Activated T-cell treated with anti-CD3 and anti-CD28 coated beads, Interleukin-2, amount 50 U/mL, for 48 hours (primary cell): ENCODE results near the gene CDK13.

Experiments
- DNase-seq, 2 experiments: peaks; one replicate each; pipeline ENCODE4 v3.0.0-alpha.2; 2020

CDK13 gene

GRCh38 chr7:40015790-40016296 lies 65.8 kb downstream of the CDK13 start:
- no peak for DNase-seq

DNA sequence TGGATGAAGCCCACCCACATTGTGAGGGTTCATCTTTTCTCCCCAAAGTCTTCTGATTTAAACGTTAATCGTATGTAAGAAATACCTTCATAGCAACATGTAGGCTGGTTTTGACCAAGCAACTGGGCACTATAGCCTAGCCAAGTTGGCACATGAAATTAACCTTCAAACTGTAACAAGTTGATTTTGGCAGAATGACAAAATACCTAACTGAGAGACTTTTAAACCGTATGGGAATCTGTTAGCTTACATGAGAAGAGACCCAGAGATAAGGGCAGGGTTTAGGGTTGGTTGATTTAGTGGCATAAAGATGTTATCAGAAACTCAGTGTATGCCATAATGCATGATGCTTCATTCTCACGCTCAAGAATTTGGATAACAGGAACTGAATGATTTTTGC lies 69.5 kb downstream of the CDK13 start:
- DNase-seq, result no peak

DNA sequence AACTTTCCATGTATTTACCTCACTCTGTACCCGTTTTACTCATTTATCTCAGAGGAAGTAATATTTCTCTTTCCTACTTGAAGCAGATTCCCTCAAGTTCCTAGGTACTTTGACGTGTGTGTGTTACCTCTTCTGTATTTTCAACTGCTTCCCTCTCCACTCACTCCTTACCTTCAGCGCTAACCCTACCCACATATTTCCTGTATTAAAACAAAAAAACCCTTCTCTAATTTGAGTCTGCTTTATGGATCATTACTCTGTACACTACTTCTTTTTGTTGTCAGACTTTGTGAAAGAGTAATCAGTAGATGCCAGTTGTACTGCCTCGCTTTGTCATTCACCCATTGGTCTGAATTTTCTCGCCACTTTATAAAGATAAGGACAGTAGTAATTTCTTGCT lies 74.0 kb downstream of the CDK13 start:
- no peak for DNase-seq

DNA sequence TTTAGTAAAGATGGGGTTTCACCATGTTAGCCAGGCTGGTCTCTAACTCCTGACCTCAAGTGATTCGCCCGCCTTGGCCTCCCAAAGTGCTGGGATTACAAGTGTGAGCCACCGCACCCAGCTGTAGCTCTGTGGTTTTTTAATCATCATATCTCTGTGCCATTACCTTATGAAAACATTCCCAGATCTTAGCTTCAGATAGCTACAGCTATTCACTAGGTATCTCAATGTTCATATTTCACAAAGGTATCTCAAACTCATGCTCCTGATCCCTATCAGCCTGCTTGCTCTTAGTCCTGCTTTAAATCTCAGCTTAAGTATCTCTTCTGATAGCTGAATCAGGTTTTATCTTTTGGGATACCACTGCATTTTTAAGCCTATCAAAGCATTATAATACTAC lies 74.8 kb downstream of the CDK13 start:
- DNase-seq, result no peak

DNA sequence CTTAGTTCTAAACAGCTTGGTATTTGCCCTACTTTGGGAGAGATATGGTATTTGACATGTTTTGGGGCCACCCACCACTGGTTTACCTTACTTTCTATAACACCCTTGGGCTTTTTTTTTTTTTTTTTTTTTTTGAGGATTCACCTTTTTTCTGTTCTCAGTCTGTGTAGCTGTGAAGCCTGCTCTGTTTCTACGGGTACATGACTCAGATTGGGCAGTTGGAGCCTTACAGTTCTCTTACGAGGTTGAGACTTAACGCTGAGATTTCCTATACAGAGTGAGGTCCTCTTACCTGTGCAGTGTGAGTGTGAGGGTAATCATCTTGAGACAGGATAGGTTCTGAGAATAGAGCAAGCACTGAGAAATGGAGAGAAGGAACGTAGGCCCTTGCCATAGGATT lies 77.5 kb downstream of the CDK13 start:
- no peak for DNase-seq

GRCh38 chr7:40033826-40034225 lies 83.8 kb downstream of the CDK13 start:
- no peak for DNase-seq

- no peak for DNase-seq
Observed at GRCh38 chr7:40041456-40041855, 91.4 kb downstream of the CDK13 start.

DNA sequence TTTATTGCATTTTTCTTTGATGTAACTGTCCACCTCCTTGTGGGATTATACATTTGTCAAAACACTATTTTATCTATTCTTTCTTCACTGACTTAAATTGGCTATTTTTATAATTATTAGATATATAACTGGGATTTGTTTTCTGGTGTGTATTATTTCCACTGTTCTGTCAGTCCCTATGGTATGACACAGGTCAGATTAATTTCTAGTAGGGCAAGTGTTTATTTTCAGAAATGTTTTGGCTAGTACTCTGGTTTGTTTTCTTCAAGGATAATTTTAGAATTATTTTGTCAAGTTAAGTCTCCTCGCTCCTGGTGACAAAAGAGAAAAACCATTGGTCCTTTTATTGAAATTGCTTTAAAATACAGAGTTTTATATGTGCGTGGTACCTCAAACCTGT lies 93.1 kb downstream of the CDK13 start:
- no peak for DNase-seq

DNA sequence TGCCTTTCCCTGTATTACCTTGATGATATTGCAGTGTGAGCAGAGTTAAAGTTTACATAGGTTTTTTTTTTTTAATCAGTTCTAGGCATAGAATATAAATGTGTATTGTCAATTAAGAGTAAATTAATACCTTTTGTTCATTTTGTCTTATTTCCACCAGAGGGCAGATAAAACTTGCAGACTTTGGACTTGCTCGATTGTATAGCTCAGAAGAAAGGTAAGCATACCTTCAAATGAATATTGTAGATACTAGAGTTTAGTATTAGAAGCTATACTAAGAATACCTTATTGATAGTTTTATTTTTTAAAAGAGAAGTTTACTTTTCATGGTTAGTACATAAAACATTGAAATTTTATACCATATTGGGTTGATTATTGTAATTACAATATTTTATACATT lies 97.6 kb downstream of the CDK13 start:
- no peak for DNase-seq

DNA sequence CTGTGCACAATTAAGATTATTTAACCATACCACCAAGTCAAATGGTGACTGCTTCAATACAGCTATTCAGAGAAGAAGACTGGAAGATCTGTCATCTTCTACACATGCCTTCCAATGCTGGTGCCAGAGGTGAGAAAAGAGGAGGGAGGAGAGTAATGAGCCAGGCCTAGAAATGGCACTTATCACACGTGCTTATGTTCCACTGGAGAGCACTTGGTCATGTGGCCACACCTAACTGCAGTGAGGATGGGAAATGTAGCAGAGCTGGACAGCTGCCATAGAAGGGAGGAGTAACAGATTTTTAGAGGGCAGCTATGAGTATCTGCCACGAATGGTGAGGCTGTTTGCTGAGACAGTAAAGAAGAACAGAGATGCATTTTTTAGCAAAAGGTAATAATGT lies 107.2 kb downstream of the CDK13 start:
- no peak for DNase-seq

DNA sequence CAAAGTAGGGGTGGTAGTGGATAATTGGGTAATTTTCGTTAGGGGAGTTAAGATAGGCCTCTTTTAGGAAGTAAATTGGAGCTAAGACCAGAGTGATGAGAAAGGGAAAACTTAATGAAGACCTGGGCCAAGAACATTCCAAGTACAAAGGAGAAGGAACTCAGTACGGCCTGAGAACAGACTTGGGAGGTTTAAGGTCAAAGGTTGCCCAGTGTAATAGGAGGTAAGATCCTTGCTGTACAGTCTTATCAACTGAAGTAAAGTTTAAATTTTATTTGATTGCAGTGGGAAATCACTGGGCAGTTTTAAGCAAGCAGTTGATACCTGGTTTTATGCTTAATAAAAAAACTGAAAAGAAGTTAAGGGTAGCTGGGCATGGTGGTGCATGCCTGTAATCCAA lies 108.0 kb downstream of the CDK13 start:
- no peak for DNase-seq

DNA sequence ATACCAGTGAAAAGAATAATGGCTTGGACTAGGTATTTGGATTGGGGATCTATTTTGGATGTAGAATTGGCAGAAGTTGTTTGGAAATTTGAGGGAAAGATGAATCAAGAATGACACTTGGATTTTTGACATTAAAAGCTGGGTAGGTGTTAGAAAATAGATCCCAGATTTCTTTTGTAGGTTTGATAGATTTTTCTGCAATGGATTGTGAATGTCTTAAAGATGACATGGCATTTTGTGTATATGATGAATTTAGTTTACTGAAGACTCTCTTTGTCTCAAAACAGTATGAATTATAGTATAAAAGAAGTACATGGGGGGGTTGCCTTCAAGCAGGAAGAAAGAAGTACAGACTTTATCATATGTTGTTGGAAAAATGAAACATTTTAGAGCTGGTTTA lies 108.6 kb downstream of the CDK13 start:
- DNase-seq, result no peak

DNA sequence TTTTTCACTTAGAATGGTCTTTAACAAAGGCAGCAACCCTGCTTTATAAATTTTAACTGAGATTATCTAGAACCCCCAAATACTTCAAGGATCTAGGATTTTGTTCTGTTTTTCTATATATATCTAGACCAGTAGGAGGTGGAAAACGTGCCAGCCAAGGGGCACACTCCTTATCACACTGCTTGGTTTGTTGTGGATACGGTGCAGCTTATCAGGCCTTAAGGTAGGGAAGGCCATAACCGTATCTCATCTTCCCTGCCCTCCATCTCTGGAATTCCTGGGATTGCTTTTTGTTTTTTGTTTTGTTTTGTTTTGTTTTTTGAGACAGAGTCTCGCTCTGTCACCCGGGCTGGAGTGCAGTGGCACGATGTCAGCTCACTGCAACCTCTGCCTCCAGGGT lies 109.0 kb downstream of the CDK13 start:
- DNase-seq, result no peak

DNA sequence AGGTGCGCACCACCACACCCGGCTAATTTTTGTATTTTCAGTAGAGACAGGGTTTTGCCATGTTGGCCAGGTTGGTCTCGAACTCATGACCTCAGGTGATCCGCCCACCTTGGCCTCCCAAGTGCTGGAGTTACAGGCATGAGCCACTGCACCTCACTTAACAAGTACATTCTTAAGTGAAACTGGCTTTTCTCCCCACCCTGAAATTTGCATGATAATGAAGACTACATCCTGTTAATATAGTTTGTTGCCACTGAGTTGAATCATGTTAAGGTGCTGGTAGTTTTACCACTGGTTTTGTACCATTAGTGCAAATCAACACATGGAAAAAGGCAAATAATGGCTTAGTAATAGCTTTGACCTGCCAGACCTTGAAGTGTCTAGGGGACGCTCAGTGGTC lies 122.2 kb downstream of the CDK13 start:
- DNase-seq, result no peak

GRCh38 chr7:40073239-40073638 lies 123.2 kb downstream of the CDK13 start:
- DNase-seq, result no peak

- DNase-seq, result no peak
Observed at GRCh38 chr7:40077849-40078248, 127.8 kb downstream of the CDK13 start.

DNA sequence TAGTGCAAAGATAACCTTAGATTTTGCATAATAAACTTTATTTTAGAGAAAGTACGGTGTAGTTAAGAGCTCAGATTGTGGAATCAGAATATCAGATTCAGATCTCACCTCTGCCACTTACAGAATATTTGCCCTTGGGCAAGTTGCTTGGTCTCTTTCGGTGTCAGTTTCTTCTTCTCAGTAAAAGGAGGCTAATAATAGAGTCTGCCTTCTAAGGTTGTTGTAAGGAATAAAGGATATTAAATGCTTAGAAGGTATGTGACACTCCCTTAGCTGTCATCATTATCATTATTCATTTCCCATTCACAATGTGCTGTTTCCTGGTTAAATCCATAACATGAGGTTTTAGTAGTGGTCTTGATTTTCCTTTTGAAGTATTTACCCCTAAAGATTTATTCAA lies 142.1 kb downstream of the CDK13 start:
- no peak for DNase-seq

GRCh38 chr7:40093631-40094350 lies 143.7 kb downstream of the CDK13 start:
- no peak for DNase-seq

- no peak for DNase-seq
Observed at GRCh38 chr7:40095230-40095629, 145.2 kb downstream of the CDK13 start.

DNA sequence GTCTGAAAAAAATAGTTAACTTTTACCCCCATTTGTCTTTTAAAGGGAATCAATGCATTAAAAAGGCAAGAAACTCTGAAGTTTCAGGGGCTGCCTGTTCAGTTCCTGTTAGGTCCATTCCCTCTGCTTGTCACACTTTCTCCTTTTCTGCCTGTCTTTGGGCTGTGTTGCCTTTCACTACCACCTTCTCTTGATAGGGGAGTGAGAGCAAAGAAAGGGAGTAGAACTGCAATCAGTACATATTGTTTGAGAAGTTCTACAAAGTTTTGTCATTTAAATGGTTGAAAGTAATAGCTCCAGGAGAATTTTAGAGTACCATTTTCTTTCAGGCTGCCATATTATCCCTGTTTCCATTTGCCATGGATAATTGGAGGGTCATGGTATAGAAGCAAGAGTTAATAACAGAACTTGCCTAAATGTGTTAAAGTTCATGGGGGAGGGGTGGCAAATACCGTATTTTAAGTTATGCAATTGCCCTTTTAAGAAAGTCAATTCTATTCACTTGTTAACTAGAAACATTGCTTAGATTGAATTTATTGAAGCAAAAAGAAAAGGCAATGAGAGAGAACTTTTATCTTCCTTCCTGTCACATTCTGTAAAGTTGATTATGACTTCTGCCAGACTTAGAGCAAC lies 145.8 kb downstream of the CDK13 start:
- no peak for DNase-seq

DNA sequence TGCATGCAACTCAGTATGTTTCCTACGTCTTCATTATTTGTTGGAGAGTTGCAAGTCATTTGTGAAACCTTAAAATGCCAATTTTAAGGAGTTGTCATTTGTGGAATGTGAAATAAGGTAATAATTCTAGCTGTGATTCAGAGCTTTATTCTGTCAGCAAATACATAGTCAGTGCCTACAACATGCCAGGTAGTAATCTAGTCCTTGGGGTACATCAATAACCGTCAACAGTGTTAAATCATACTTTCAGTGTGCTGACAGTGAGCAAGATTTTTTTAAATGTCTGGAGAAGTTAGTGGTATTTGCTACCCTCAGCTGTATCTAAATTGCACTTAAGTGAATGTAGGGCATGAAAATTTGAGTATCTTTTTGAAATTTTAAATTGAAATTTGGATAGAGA lies 147.7 kb downstream of the CDK13 start:
- no peak for DNase-seq

- DNase-seq, result no peak
Observed at GRCh38 chr7:40098810-40099209, 148.8 kb downstream of the CDK13 start.

DNA sequence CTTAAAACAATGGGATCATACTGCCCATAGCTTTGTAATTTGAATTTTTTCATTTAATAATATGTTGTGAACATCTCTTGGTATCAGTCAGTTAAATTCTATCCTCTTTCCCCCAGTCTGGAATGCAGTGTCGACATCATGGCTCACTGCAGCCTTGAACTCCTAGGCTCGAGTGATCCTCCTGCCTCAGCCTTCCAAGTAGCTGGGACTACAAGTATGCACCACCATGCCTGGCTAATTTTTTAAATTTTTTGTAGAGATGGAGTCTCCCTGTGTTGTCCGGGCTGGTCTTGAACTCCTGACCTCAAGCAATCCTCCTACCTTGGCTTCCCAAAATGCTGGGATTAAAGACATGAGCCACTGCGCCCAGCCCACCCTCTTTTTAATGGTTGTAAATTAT lies 149.8 kb downstream of the CDK13 start:
- no peak for DNase-seq

DNA sequence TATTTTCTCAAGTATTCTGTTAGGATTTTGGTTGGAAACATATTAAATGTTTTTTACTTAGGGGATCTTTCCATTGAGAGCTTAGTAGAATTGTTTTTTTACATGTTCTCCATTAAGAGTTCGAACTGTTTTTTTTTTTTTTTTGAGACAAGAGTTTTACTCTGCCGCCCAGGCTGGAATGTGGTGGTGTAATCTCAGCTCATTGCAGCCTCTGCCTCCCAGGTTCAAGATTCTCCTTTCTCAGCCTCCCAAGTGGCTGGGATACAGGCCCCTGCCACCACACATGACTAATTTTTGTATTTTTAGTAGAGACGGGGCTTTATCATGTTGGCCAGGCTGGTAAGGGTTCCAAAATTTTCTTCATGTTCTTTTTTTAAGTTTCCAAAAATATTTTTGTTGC lies 151.1 kb downstream of the CDK13 start:
- no peak for DNase-seq

GRCh38 chr7:40102897-40103296 lies 152.8 kb downstream of the CDK13 start:
- no peak for DNase-seq
